ENCODE measurements around the gene BTRC.
"Not testable (repeated sequence)": the region's sequence is repeated elsewhere in the genome, so short reads cannot be mapped to it uniquely, and the experiment has no call there.

Gene BTRC

DNA sequence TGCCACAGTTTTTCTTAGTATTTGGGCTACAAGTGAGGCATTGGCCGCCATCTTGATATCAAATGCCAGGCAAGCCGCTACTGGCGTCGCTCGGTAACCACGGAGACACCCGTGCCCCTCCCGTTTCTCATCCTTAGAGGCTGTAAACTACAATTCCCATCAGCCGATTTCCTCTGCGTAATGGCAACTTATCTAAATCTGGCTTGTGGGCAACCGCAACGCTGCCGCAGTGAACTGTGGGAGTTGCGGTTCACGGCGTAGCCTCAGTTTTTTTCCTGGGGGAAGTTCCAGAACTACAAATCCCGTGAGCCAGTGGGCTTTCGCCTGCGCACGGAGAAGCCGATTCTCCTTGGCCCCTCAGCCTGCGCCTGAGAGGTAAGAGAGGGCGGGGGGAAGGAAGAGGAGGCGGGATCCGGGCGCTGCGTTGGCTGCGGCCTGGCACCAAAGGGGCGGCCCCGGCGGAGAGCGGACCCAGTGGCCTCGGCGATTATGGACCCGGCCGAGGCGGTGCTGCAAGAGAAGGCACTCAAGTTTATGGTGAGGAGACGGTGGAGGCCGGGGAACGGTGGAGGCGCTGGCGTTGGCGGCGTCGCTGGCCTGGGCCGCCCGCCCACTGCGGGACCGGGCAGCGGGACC is at the start of gene BTRC:
BTRC (plus strand) TSS at position 474 of the 636 bp plus-strand sequence; CDS start at position 490, 16 bp downstream.
- DNase-seq: peak; percentile 100

DNA sequence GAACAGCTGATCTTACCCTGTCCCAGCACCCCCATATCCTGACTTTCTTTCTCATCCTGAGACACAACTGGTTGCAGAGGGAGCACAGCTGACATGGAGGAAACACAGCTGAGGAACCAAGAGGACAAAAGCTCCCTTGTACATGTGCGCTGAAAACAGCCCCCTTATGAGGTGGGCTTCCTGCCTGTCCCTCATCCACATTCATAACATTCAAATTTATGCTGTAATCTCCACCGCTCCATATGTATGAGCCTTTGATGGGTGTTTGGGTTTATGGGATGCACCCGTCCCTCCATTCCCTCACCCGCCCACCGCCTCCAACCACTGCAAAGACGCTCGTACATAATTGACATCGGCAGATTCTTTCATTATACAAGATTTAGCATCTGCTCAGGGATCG is 49.6 kb upstream of the BTRC start:
- DNase-seq: no peak

DNA sequence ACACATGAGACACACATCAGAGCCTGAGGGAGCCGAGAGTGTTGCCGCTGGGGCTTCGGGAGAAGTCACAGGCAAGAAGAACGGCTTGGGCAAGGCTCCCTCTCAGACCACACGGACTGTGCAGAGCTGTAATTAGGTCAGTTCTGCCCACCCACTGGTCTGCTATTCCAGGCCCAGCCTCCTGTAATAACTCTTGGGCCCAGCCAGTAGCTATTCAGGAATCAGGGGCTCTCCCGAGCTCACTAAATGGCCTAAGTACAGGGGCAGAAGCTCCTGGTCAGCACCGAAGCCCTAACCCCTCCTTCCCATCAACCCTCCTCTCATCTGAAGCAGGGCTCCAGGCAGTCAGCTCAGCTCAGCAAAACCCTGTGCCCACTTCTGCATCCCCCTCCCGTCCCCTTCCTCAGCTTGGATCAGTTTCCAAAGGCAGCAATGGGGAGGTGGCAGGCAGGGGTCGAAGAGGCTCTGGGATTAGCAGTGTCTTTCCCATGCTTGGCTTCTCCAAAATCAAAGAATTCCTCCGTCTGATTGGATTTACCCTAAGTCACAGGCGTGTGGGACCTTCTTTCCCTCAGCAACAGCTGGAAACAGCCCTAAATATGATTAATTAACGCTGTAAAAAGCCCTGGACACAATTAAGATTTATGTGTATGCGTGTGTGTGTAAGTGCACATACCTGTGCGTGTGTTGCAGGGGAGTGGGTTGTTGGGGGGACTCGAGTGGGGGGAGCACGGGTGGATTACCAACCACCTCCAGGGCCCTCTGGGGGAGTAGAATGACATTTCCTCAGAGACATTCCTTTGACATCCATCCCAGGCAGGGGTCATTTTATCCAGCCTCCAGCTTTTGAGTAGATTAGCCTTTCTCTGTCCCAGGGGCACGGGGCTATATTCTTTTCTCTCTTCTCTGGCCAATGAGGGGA is 48.4 kb upstream of the BTRC start:
- DNase-seq: no peak

DNA sequence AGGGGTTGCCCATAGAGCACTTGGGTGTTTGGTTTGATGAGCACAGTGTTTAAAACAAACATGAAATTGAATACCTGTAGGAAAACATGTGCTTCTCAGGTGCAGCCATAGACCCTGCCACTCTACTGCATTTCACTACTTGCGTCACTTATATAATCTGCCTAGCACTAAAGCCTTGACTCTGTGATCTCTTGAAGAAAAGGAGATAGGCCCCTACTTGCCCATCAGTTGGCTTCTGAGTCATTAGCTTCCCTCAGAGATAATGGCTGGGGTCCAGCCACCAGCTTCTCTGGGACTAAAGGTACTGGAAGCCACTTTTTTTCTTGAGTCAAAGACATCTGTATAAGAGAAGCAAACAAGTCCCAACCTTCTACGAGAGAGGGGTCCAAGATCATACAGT is 45.9 kb upstream of the BTRC start:
- no peak for DNase-seq

DNA sequence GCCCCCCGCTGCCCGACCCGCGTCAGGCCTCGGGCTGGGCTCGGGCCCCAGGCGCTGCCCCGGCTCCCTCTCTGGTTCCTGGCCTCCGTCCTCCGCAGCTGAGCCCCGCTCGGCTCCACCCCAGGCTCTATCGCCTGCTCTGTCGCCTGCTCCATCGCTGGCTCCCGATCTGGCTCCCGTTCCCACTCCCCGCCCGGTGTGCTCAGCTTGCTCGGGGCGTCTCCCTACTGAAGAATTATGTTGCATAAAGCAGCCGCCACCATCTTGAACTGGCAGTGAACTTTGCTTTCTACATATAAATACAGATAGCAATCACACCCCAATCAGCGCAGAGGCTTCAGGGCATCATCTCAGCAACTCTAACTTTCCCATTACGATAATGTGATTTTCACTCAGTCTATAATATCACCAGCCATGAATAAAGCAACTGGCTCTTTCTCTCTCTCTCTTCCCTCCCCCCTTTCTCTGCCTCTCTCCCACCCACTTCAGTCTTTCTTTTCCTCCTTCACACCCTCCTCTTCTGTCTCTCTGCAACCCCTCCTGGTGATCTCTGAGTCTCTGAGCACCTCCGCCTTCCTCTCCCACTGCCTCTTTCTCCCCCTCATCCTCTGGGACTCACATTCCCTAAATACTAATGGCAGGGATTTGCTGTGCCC is 43.3 kb upstream of the BTRC start:
- no peak for DNase-seq

DNA sequence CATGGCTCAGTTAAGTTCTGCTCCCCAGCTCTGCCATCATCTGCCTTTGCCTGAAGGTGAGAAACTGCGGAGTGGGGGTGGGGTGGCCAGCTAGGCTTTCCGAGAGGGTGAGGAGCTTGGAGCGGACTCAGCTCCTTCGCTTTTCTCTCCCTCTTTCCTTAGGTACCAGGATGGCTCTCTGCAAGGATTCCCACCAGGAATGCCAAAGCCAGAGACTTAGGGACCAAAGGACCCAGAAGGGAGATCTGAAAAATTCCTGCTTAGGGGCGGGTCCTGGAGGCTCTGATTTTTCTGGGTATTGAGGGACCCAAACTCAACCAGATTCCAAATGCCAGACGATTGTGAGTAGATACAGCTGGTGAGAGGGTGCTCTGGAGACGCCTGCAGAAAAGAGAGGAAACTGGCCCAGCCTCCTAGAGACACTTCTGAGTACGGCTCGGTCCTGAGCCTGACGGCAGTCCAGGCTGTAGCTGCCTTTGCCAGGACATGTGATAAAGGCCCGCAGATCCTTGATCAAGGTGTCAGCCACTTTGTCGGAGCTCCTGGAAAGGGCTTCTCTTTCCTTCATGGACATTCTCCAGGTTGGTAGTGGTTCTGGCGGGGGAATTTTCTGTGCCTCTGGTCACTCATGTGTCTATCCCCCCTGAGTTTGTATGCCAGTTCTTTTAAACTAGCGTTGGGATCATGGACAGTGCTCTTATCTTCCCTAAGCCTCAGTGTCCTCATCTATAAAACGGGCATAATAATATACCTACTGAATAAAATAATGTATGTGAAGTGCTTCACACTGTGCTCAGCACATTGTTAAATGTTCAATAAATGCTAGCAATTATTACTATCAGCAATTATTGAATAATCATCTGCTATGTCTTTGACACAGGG is 42.5 kb upstream of the BTRC start:
- no peak for DNase-seq

DNA sequence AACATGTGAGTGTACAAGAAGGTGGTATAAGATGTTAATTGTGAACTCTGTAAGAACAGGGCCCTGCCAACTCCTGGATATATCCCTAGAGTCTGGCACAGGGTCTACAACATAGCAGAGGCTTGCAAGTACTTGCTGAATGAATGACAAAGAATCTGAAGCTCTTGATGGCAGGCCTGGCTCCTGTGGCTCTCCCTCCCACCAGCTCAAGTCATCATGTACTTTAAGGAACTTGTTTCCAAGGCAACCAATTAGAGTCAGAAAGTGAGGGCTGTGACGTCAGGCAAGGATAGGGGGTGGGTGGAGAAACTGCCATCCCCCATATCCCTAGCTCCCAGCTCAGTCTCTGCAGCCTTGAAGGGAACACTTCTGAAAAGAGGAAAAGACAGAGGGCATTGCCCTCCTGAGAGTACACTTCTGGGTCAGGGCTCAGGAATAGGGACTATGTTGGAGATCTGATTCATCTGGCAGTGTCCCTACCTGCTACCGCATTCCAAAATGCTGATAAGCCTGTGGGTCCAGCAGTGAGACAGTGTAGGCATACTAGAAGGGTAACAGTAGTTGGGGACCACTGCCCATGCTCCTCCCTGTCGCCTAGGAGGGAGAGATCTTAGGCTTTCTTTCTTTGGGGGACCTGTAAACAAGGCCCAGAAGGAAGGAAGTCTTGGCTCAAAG is 34.6 kb upstream of the BTRC start:
- DNase-seq: no peak

DNA sequence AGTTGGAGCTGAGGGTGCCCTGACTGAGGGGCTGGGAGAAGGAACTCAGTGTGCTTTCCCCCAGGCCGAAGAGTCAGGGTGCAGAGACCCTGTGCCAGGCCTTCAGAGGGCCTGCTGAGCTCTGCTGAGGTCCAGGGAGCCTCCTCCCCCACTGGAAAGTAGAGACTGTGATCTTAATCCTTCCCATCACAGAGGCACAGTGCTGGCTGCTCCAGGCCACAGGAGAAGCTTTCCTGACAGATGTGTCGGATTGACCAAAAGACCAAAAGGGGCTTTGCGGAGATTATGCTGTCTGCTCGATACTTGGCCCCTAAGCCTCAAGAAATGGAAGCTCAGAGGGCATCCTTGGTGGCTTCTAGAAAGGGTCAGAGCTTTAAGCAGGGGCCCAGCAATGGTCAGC is 32.9 kb upstream of the BTRC start:
- no peak for DNase-seq

DNA sequence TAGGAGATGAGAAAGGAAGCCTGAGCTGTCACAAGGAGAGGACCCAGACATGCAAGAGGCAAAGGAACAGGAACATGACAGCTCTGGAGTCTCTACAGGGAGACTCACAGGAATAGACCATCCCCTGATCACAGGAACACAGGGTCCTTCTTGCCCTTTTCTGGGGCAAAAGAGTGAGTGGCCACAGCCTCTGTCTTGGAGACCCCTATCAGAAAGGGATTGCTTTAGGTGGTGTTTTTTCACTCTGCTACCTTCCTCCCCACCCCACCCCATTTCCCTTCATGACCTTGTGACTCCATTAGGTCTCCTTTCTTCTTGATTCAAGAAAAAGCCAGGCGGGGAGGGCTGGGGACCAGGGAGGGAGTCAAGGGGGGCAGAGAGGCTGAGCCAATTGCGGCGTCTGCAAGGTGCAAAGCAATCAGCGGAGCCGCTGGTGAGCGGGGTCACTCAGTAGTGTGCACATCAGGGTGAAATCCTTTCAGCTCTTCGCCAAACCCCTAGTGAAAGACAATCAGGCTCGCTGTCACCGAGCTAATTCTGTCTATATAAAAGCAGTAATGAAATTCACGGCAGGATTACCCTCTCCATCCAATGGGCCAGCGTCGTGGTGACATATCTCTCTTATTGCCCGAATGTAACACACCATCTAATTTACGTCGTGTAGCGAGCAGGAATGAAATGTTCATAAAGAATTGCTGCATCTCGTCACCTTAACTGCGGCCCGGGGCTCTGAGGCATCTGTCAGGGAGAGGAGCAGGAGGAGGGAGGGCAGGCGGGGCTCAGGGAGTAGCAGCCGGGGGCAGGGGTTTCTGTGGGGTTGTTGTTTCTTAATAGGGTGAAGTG is 31.5 kb upstream of the BTRC start:
- DNase-seq: no peak

DNA sequence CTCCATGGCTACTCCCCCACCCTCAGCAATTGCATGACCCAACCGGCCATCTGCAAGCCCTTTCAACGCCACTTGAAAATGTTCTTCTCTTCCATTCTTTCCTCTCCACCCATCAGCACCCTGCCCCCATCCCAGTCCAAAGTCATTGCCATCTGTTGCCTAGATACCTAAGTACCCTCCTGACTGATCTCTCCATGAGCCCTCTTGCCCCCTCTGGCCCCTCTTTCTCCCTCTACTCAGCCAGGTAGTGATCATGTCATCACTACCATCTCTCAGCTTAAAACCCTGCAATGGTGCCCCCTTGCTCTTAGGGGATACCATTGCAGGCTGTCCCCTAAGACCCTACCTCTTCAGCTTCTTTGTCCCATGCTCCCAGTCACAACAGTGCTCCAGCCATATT is 30.5 kb upstream of the BTRC start:
- DNase-seq: no peak

DNA sequence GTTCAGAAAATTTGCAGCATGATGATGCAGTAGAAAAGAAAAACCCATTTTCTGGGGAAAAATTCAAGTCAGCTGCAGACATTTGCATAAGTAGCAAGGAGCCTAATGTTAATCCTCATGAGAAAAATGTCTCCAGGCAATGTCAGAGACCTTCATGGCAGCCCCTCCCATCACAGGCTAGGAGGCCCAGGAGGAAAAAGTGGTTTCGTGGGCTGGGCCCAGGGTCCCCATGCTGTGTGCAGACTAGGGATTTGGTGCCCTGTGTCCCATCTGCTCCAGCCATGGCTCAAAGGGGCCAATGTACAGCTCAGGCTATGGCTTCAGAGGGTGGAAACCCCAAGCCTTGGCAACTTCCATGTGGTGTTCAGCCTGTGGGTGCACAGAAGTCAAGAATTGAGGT is 26.5 kb upstream of the BTRC start:
- DNase-seq: not testable (repeated sequence)

DNA sequence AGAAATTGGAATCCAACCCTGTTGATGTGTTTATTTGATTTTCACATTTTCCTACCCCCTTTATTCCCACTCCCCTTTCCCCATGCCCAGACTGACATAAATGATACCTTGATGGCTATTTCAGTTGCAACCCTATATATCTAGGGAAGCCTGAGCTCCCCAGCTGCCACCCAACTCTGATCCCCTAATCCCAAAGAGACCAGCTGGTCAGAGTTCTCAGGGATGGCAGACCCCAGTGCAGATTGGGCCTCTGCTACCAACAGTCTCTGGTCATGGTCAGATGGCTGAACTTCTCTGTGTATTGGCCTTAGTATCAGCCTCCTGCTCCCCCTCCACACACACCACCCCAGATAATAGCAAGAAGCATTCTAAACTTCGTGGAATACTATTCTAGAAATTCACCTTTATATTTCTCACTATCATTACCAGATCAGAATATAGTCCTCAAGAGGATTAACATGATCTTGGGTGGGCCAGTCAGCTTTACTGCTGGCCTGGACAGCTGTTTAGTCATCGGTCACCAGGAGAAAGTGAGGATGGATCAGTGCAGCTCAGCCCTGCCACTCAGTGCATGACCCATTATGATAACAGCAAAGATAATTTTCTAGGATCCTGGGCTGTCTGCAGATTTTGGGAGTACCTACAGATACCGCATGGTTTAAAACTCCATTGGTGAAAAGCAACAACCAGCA is 24.5 kb upstream of the BTRC start:
- no peak for DNase-seq

DNA sequence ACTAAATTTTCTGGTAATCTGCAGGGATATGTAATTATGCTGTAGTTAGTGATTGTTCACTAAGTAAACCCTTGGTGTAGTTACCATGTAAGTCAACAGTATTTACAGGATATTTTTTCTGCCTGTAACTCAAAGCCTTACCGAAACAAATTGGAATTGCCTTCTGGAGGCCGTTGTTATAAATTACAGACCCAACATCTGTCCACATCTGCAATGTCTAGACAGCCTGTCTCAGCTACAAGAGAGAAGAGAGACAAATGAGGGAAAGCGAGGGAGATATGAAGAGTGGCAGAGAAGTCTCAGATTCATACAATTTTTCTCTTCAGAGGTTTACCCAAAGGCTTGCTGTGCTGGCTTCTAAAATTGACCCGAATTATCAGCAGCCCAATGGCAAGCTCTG is 23.7 kb upstream of the BTRC start:
- no peak for DNase-seq

DNA sequence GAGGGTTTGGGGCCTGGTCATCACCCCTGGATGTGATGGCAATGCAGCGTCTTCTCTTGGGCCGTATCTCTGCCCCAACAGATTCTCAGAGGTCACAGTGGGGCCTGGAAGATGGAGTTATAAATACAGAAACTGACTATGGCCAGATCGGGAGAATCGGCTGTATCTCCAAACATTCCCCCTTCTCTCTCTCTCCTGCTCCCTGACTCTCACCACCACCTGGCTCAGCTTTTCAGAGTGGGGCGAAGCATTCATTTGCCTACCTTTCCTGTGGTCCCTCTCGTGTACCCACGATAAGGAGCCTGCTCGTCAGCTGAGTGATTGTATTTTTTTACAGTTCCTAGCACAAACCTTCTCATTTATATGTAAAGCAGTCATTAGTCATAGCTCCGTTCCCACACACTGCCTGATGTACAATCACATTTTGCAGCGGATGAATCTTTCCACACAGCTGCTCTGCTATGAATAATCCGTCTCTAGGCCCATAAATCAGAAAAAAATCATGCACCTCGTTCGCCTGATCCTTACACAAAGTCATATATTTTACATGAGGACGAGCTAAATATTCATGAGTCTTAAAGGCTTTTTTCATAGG is 23.2 kb upstream of the BTRC start:
- no peak for DNase-seq

DNA sequence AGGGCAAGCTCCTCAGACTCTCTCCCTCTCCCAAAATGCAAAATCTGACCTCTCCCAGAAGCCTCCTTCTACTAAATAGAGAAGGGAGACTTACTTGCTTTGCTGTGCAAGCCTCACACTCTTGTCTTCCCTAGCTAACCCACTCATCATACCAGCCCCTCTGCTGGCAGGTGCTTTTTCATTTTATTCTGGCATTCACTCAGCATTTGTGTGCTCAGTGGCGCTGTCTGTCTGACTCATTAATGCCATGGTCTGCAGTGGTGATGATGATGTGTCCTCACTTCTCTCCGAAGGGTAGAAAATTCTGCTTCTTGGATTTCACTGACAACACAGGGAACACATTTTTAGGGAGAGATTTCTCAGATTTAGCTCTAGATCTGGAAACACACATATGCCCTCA is 22.0 kb upstream of the BTRC start:
- no peak for DNase-seq

DNA sequence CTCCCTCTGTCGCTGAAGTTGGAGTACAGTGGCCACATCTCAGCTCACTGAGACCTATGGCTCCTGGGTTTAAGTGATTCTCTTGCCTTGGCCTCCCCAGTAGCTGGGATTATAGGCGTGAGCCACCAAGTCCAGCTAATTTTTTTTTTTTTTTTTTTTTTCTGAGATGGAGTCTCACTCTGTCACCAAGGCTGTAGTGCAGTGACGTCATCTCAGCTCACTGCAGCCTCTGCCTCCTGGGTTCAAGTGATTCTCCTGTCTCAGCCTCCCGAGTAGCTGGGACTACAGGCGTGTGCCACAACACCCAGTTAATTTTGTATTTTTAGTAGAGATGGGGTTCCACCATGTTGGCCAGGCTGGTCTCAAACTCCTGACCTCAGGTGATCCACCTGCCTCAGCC is 19.7 kb upstream of the BTRC start:
- not testable (repeated sequence) for DNase-seq

DNA sequence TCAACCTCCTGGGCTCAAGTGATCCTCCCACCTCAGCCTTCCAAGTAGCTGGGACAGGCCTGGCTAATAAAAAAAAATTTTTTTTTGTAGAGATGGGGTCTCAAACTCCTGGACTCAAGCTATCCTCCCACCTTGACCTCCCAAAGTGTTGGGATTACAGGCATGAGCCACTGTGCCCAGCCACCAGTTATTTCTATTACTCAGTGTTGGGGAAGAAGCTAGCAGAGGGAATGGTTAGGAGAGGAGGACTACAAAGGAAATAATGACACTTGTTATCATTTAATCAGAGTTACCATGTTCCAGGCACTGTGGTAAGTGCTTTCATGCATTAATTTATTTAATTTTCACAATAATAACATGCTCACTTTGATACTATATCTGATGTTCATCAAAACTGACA is 17.6 kb upstream of the BTRC start:
- no peak for DNase-seq

DNA sequence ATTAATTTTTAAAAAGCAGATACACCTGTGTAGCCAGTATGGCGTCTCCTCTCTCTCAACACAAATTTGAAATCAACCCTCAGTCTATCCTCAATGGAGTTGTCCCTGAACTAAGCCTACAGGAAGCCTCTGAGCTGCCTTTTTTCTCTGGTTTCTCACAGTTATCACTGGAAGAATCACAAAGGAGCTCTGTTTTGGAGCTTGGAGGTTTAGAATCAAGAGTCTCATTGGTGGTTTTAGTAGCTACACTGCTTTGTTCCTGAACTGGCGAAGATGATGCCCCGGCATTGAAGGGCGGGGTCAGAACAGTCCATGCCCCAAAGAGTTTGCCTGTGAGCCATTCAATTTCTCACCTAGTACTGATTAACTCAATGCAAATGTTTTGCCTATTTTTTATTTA is 16.1 kb upstream of the BTRC start:
- no peak for DNase-seq

DNA sequence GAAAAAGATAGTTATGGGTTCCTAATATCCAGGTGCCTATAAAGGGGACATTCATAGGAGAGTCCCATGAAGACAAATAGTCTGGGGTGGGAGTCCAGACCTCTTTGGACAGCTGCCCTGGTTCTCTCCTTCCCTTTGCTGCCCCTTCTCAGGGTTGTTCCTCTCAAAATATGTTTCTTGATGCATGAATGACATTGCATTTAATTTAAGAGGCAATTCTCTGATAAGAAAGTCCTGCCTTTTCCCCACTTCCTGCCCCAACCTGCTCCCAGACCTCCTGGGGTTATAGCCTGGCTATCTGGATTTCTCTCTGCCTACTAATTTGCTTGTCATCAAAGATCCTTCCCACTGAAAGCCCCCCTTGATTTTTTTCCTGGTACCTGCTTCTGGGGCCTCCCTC is 12.5 kb upstream of the BTRC start:
- no peak for DNase-seq

DNA sequence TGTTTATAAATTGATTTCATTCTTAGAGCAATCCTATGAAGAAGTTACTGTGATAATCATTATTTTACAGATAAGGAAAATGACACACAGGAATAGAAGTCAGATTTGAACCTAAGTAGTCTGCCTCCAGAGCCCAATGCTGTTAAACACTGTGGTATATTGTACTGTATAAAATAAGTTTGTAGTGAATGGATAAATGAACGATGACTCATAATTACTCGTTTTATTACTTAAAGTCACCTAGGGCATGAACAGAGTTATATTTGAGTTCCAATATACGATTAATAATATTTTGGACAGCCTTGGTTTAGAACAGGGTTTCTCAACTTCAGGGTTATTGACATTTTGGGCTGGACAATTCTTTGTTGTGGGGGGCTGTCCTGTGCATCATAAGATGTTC is 7.8 kb upstream of the BTRC start:
- no peak for DNase-seq
